ENCODE data around the gene DLGAP4.

DLGAP4 gene

DNA sequence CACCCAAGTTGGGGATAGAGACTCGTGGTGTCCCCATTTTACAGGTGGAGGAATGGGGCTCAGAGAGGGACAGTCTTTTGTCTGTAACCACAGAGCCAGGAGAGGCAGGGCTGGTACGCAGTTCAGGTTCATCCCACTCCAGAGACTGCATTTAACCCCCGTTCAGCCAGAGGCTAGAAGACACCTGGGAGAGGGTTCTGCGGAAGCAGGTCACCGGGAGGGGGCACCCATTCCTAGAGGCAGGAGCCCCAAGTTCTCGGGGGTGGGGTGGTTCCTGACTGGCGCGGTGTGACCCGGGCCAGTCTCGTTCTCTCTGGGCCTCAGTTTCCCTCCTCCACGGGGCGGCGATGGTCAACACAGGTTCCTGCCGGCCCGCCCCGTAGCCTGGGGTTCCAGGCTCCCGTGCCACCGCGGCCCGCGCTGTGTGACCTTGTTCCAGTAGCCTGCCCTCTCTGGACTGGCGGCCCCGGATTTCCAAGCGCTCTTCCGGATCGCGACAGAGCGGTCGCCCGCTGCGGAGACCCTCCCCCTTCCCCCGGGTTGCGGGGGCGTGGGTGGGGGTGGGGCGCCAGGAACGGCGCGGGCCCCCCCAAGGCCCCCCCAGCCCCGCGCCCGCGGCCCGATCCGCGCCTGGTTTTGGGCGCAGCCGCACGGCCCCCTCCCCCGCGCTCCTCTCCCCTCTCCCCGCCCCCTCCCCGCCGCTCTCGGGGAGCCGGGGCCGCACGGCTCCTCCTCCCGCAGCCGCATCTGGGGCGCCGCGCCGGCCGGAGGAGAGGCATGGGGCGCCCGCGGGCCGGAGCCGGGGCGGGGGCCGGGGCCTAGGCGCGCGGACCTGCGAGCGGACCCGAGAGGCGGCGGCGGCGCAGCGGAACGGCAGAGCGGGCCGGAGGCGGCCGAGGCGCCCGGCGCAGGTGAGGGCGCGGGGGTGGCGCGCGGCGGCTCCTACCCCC, at the start of gene DLGAP4:
TSS of gene DLGAP4 (plus strand) at position 738 of the 950 bp plus-strand sequence. CDS start 125,379 bp downstream, outside the sequence.
- no peak for DNase-seq (ENCODE audit: low spot score)

DNA sequence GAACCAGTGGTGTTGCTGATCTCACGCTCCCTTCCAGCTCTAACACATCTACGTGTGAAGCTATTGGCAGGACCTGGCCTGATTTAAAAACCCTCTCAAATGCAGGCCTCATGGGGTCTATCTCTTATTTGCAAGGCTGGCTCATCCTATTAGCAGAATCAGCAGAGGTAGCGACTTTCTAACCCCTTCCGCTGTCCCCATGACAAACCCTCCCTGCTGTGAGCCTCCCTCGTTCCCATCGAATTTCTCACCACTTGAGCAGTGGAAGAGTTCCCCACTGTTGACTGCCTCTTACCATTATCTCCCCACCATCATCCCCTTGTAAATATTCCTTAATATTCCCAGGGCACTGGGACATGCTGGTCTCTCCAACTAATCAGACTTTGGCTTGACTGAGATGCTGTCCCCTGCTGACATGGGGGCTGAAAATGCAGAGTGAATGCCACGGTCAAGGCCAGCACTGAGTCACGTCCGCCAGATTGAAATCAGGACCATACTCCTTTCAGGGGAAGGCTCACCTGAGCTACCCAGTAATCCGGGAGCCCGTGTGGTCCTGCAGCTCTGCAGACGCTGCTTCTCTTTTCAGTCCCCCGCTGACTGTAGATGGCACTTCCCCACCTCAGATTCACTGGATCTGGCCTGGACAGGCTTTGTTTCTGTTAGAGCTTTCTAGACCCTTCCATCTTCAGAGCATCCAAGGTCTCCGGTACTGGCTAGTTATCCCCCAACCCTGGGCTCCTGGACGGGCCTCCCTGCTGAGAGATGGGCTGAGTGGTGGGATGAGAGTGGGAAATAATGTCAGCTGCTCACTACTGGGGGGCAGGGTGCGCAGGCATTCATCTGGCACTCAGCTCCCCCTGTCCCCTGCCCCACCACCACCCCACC, 46.7 kb upstream of the DLGAP4 start:
- no peak for DNase-seq (ENCODE audit: low spot score)

GRCh38 chr20:36260316-36260715, 45.8 kb upstream of the DLGAP4 start:
- DNase-seq (ENCODE audit: low spot score): no peak

DNA sequence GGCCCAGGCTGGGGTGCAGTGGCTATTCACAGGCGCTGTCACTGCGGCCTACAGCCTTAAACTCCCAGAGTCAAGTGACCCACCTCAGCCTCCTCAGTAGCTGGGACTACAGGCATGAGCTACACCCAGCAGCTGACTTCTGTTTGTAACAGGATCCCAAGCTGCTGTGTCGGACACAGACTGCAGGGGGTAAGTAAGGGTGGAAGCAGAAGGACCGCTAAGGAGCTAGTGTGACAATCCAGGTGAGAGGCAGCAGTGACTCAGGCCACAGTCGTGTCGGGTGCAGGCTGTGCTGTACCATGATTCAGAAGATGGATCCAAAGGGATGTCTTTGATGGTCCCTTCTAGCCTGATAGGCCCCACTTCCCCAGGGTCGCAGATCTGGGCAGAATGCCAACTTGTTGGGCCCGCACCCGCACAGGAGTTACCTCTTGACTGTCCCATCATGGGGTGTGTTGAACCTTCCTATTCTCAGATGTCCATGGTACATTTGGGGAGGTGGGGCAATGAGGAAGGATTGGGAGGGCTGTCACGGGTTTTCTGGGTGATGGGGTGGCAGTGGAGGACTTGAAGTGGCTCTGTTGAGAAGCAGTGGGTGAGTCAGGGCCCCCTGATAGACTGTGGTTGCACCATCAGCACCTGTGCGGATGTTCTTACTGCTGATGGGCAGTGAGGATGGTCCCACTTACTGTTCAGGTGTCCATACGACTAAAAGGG, 44.6 kb upstream of the DLGAP4 start:
- no peak for DNase-seq (ENCODE audit: low spot score)

DNA sequence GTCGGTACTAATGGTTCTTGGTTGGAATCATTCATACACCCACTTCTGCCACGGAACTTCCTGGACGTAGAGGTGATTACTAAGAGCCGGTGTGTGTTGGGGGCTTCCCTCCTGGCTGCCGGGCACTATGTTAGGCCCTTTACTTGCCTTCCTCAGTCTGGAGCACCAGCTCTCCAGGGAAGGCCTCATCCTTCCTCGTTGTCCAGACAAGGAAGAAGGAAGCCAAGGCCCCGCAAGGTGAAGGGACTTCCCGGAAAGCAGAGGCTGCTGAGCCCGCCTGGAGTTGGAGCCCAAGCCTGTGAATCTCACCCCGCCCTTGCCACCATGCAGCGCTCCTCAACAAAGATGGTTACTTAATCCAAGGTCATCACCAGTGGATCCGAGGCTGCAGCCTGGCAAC, 43.7 kb upstream of the DLGAP4 start:
- no peak for DNase-seq (ENCODE audit: low spot score)

GRCh38 chr20:36264426-36265246, 41.5 kb upstream of the DLGAP4 start:
- no peak for DNase-seq (ENCODE audit: low spot score)

GRCh38 chr20:36266189-36266588, 40.0 kb upstream of the DLGAP4 start:
- DNase-seq (ENCODE audit: low spot score): no peak

- no peak for DNase-seq (ENCODE audit: low spot score)
These were observed 38.3 kb upstream of the DLGAP4 start for GRCh38 chr20:36267605-36268381.

DNA sequence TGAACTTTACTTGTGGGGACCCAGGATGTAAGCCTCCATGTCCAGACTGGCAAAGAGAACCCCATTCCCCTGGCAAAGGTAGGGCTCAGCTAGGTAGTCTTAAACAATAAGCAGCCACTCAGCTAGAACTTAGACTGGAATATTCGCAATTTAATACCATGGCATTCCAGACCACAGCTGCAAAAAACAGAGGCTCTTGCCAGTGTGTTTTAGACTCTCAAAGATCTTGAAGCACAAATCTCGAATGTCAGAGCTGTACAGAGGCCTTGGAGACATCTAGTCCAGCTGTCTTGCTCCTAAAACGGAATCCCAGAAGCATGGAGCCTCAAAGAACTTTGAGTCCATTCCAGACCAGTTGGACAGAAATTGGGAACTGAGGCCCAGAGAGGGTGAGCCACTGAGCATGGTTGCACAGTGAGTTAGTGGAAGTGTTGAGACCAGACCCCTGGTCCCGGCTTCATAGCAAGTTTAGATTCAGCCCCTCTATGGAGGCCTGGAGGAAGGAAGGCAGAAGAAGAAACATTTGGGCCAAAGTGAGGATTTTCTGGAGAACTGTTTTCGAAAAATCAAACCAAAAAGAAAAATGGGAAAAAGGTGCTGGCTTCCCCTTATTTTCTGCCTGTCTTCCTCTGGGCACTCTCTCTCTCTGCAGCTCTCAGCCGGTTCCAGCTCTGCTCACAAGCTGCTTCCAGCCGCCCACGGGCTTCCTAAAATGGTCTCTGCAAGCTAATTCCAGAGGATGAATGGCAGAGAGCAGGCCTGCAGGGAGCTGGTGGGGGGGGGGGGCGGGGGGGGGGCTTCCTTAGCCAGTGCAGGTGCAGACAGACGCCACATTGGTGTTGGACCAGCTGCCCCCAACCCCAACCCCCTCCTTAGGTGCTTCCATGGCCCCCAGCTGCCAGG, 37.4 kb upstream of the DLGAP4 start:
- no peak for DNase-seq (ENCODE audit: low spot score)

- DNase-seq (ENCODE audit: low spot score): no peak
These were observed 36.6 kb upstream of the DLGAP4 start for GRCh38 chr20:36269507-36269906.

DNA sequence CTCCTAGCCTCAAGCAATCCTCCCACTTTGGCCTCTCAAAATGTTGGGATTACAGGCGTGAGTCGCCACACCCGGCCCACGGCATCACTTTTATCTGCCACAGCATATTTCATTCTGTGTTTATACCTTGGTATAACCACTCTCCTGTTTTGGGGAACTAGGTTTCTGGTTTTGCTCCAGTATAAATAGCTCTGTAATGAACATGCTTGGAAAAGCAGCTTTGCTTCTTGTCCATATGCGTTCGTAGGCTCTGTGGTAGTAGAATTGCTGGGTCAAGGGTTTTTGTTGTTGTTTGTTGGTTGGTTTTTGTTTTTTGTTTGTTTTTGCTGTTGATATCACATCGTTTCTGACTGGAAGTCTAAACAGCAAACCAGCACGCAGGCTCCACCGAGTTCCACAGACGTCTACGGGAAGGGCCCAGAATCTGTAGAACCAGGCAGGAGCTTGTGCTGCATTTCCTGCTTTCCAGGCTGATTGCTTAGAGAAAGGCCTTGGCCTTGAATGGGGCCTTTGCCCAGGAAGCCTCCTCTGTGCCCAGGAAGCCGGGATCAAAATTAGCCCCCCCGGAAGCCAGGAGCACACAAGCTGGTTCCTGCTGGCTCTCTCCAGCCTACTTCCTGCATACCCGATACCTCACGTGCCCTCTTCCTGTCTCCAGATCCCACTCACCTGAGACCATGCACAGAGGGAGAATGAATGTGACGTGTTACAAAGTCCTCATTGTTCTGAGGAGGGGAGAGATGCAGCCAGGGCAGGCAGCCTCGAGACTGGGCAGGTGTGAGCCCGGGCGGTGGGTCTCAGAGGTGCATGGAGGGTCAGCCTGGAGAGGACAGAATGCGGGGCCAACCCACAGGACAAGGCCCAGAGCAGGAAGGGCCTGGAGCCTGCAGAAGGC, 35.1 kb upstream of the DLGAP4 start:
- no peak for DNase-seq (ENCODE audit: low spot score)

GRCh38 chr20:36271639-36272546, 34.2 kb upstream of the DLGAP4 start:
- no peak for DNase-seq (ENCODE audit: low spot score)

GRCh38 chr20:36272547-36273220, 33.5 kb upstream of the DLGAP4 start:
- no peak for DNase-seq (ENCODE audit: low spot score)

- DNase-seq (ENCODE audit: low spot score): peak; percentile 62
These were observed 32.5 kb upstream of the DLGAP4 start for GRCh38 chr20:36273414-36274180.

DNA sequence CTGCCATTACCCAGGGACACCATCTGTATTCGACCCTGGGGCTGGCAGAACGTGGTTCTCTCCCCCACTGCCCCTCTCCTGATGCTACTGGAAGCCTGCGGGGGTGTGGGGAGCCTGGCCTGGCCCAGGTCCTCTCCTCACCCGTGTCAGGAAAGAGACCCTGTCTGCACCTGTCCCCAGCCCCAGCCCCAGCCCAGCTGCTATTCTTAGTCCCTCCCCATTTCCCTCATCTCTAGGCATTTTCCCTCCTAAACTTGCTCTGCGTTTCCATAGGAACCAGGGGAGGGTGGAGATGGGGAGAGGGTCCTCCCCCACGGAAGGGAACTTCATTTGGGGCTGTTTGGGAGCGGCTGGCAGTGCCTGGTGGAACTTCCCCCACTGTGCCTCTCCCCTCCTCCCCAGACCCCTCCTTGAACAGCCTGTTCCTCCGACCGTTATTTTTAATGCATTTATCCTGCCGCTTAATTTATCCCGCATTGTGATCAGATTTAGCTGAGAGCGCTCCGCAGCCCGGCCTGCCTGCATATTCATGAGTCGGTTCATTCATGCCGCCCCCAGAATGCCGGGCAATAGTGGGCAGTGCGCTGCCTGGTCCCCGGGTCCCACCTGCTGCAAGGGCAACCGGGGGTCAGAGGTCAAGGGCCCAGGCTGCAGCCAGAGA, 31.8 kb upstream of the DLGAP4 start:
- DNase-seq (ENCODE audit: low spot score): no peak

All from NAMALWA (cell line).